ENCODE data around the gene MOBP.

- TF ChIP-seq JUND (IDR thresholded peaks at IDR 0.05): no peak
- TF ChIP-seq RAD21 (IDR thresholded peaks at IDR 0.05): no peak
- TF ChIP-seq, protein P1, sequence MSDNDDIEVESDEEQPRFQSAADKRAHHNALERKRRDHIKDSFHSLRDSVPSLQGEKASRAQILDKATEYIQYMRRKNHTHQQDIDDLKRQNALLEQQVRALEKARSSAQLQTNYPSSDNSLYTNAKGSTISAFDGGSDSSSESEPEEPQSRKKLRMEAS (IDR thresholded peaks at IDR 0.05): no peak
- TF ChIP-seq, protein P2, sequence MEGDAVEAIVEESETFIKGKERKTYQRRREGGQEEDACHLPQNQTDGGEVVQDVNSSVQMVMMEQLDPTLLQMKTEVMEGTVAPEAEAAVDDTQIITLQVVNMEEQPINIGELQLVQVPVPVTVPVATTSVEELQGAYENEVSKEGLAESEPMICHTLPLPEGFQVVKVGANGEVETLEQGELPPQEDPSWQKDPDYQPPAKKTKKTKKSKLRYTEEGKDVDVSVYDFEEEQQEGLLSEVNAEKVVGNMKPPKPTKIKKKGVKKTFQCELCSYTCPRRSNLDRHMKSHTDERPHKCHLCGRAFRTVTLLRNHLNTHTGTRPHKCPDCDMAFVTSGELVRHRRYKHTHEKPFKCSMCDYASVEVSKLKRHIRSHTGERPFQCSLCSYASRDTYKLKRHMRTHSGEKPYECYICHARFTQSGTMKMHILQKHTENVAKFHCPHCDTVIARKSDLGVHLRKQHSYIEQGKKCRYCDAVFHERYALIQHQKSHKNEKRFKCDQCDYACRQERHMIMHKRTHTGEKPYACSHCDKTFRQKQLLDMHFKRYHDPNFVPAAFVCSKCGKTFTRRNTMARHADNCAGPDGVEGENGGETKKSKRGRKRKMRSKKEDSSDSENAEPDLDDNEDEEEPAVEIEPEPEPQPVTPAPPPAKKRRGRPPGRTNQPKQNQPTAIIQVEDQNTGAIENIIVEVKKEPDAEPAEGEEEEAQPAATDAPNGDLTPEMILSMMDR (IDR thresholded peaks at IDR 0.05; ENCODE audit: low read depth, low read length, missing input control): no peak
- TF ChIP-seq RXRA (IDR thresholded peaks at IDR 0.05): no peak
- TF ChIP-seq REST (IDR thresholded peaks at IDR 0.05): no peak
- no peak for TF ChIP-seq GABPA (IDR thresholded peaks at IDR 0.05 in 1 of 2, conservative IDR thresholded peaks at IDR 0.05 in 1 of 2)
- no peak for TF ChIP-seq YY1 (IDR thresholded peaks at IDR 0.05)
- no peak for TF ChIP-seq EGR1 (IDR thresholded peaks at IDR 0.05; ENCODE audit: low read depth in 2 of 2)
- no peak for TF ChIP-seq FOXA2 (IDR thresholded peaks at IDR 0.05)
Measured at GRCh38 chr3:39491014-39491413, 23.5 kb downstream of the MOBP start.
